Epithelial cell of proximal tubule (primary cell): ENCODE data around the gene FAH. TPM values are rescaled to one million over a fixed set of nuclear protein-coding genes. Genes with fewer than 3 reads are reported as not detected.

Source experiments
- DNase-seq: peaks from one replicate; pipeline ENCODE4 v3.0.0-alpha.2; 2011; ENCODE audit warnings: low read depth
- H3K4me3 ChIP-seq: 2 replicates; pipeline ENCODE4 v1.5.1; 2011; ENCODE audit warnings: low read depth, mild to moderate bottlenecking, low read length
- total RNA-seq: library from RNA; depleted of rRNA; stranded (reverse); fragments of >200 nt; gene quantifications from 2 replicates; pipeline ENCODE4 v1.2.3, GENCODE V29; 2015
- TF ChIP-seq, protein P1 (sequence below): conservative IDR thresholded peaks from 2 replicates; pipeline ENCODE4 v1.5.1; 2012; ENCODE audit warnings: low read depth, mild to moderate bottlenecking, low read length

The FAH gene
- total RNA-seq, 1 donor from 2014 or later, result 20.4 TPM

DNA sequence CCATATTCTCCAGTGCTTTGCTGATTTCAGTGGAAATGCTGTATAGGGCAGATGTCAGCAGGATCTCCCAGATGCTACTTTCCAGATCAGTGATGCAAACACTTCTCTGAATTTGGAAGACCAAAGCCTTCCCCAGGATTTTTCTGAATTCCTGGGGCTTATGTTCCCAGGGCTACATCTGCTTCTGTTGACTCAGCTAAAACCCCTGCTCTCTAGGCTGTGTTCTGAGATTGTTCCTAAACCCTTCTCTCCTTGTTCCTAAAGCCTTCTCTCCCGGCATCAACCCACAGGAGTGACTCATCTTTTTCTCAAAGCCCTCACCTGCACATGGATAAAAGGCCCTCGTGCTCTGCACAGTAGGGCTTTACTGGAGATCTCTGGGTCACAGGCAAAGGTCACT is 35.5 kb downstream of the FAH start:
- TF ChIP-seq, protein P1, sequence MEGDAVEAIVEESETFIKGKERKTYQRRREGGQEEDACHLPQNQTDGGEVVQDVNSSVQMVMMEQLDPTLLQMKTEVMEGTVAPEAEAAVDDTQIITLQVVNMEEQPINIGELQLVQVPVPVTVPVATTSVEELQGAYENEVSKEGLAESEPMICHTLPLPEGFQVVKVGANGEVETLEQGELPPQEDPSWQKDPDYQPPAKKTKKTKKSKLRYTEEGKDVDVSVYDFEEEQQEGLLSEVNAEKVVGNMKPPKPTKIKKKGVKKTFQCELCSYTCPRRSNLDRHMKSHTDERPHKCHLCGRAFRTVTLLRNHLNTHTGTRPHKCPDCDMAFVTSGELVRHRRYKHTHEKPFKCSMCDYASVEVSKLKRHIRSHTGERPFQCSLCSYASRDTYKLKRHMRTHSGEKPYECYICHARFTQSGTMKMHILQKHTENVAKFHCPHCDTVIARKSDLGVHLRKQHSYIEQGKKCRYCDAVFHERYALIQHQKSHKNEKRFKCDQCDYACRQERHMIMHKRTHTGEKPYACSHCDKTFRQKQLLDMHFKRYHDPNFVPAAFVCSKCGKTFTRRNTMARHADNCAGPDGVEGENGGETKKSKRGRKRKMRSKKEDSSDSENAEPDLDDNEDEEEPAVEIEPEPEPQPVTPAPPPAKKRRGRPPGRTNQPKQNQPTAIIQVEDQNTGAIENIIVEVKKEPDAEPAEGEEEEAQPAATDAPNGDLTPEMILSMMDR, result no peak
- no peak overlapping the region for H3K4me3 ChIP-seq
- no peak for DNase-seq

DNA sequence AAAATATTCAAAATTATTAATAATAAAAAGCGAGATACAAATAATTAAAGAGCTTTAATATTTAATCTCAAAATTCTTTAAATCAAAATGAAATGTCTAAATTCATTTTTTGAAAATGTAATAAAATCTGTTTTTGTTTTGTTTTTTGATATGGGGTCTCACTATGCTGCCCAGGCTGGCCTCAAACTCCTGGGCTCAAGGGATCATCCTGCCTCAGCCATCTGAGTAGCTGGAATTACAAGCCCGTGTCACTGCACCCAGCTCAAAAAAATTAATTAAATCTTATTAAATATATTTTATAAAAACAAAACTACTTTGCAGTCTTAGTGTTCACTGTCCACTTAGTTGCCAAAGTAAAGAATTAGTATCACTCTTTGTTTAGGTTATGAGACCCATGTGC is 38.4 kb downstream of the FAH start:
- no peak for DNase-seq
- no peak overlapping the region for H3K4me3 ChIP-seq

GRCh38 chr15:80191897-80192595 is 39.2 kb downstream of the FAH start:
- no peak overlapping the region for H3K4me3 ChIP-seq
- TF ChIP-seq, protein P1, result no peak

More for the DNA sequence above, 38.4 kb downstream of the FAH start:
- TF ChIP-seq, protein P1, result no peak

DNA sequence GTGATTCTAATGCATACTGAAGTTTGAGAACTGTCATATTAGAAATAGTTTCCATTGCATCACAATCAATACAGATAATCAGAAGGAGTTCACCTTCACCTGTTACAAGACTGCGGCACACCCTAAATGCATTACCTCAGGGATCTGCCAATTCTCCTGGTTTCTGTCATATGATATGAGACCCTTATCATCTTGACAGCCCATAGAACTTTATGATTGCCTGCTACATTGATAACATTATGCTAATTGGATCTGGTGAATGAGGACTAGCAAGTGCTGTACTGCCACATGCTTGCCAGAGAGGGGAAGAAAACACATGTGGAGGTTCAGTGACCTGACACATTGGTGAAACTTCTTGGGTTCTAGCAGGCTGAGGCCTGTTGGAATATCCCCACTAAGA is 41.4 kb downstream of the FAH start:
- DNase-seq, result no peak
- TF ChIP-seq, protein P1, result no peak
- no peak overlapping the region for H3K4me3 ChIP-seq

More at GRCh38 chr15:80191897-80192595, 39.2 kb downstream of the FAH start:
- DNase-seq, result no peak

DNA sequence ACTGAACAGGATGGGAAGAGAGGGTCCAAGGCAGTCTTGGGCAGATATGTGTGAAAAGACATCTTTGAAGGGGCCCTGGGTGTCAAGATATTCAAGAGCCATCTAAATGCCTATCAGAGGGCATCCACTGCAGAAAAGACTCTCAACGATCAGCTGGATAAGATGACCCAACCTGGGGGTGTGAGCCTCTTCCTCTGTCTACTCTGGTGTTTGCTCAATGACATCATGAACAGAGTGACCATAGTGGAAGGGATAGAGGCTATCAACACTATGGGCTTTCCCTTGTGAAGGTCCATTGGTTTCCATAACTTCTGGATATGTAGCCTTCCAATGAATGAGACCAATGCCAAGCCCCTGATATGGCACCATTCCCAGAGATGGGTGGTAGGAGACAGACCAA is 42.1 kb downstream of the FAH start:
- no peak overlapping the region for H3K4me3 ChIP-seq
- TF ChIP-seq, protein P1, result no peak
- DNase-seq, result no peak

- TF ChIP-seq, protein P1, result no peak
- H3K4me3 ChIP-seq, result no peak overlapping the region
- DNase-seq, result no peak
These were observed 46.6 kb downstream of the FAH start for GRCh38 chr15:80199366-80199765.

DNA sequence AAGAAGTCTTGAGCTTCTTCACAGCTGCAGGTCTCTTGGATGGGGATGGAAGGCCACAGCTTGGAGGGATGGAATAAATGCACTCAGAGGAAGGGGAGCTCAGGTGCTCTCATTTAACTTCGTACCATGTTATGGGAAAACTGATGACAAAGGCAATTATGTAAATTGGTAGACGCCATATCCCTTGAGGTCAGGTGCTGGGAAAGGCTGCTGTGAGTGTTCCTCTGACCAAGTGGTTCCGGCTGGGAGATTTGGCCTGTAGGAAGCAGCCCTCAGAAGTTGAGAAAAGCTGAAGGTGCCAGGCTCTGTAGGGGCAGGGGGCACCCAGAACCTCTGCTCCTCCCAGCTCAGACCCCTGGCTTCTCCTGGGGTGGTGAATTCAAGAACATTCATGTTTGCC is 47.1 kb downstream of the FAH start:
- no peak overlapping the region for H3K4me3 ChIP-seq
- TF ChIP-seq, protein P1, result no peak
- DNase-seq, result no peak
